Activated B cell treated with CpG ODN at 0.5 μM for 24 hours (primary cell): Measurements from ENCODE around the gene SULT1E1. TPM values are rescaled to one million over a fixed set of nuclear protein-coding genes. Genes with fewer than 3 reads are reported as not detected.

Experiments used
- ATAC-seq: fragments of 200-7000 bp; cut with Tn5 transposase; one replicate; pipeline ENCODE4 v1.10.0; 2021; ENCODE audit warnings: low read depth, mild to moderate bottlenecking, moderate library complexity
- CTCF ChIA-PET: fragments of 350-600 bp; sonication (Branson Sonifier 250); formaldehyde crosslinking; loops from one replicate; lab custom pipeline; 2021; ENCODE audit warnings: antibody characterized with exemption; lab: Charles Lee
- POLR2A ChIA-PET: fragments of 350-600 bp; sonication (Branson Sonifier 250); formaldehyde crosslinking; loops from one replicate; lab custom pipeline; 2021; ENCODE audit warnings: antibody characterized with exemption; lab: Charles Lee
- DNase-seq: peaks from one replicate; pipeline ENCODE4 v3.0.0; 2022
- H3K27ac Mint-ChIP-seq: one replicate; pipeline ENCODE4 v1.8.0; 2020; ENCODE audit warnings: mixed read lengths
- H3K27me3 Mint-ChIP-seq: one replicate; pipeline ENCODE4 v1.8.0; 2021; ENCODE audit warnings: mixed read lengths
- H3K36me3 Mint-ChIP-seq: one replicate; pipeline ENCODE4 v1.8.0; 2021; ENCODE audit warnings: low read depth, mixed read lengths
- H3K4me1 Mint-ChIP-seq: one replicate; pipeline ENCODE4 v1.8.0; 2021; ENCODE audit warnings: mixed read lengths
- H3K4me3 Mint-ChIP-seq: one replicate; pipeline ENCODE4 v1.8.0; 2020; ENCODE audit warnings: mild to moderate bottlenecking, mixed read lengths
- H3K9me3 Mint-ChIP-seq: one replicate; pipeline ENCODE4 v1.8.0; 2020; ENCODE audit warnings: mixed read lengths
- CTCF ChIP-seq: fragments of 200-600 bp; IDR thresholded peaks from one replicate; pipeline ENCODE4 v1.8.0; 2022; ENCODE audit warnings: antibody characterized with exemption, mild to moderate bottlenecking
- intact Hi-C: fragments of 100-400 bp; cut with micrococcal nuclease; formaldehyde crosslinking; loops from one replicate; pipeline ENCODE4 v1.15.1; 2024
- total RNA-seq: library from RNA; stranded (reverse); gene quantifications from 2 replicates; pipeline ENCODE4 v1.2.3, GENCODE V29; 2022

SULT1E1 gene
- not detected in 2 replicates for total RNA-seq

- TF ChIP-seq CTCF = no peak
- DNase-seq (no peak), ATAC-seq (no peak)
- Mint-ChIP-seq H3K4me1 (no peaks in the 10 kb centered on the region), H3K9me3 (no peaks in the 10 kb centered on the region), H3K27me3 (no peaks in the 10 kb centered on the region), H3K4me3 (no peak within 1 kb of the TSS), H3K36me3 (no peaks in the 10 kb centered on the region), H3K27ac (no peak within 1 kb of the TSS)
- intact Hi-C loops = no loop called here
- CTCF ChIA-PET = no interaction called here
- POLR2A ChIA-PET = no interaction called here
Observed at GRCh38 chr4:69860052-69860451, at the start of gene SULT1E1. Gene SULT1E1, minus strand, starts transcription at chr4:69860145. Its CDS starts 2,501 bp downstream, at chr4:69857644.

- POLR2A ChIA-PET = no interaction called here
- intact Hi-C loops = no loop called here
- no peak overlapping the region for H3K4me3 Mint-ChIP-seq
Observed at GRCh38 chr4:69909195-69909594, 49.2 kb upstream of the SULT1E1 start.

GRCh38 chr4:69907151-69907550 lies 47.2 kb upstream of the SULT1E1 start:
- intact Hi-C loops = no loop called here
- Mint-ChIP-seq H3K36me3 (no peaks in the 10 kb centered on the region), H3K4me3 (no peak overlapping the region), H3K9me3 (no peaks in the 10 kb centered on the region), H3K4me1 (peaks cover 3% of the 10 kb centered on the region), H3K27me3 (no peaks in the 10 kb centered on the region), H3K27ac (no peak overlapping the region)
- no peak for TF ChIP-seq CTCF
- POLR2A ChIA-PET = no interaction called here
- DNase-seq (no peak), ATAC-seq (no peak)
- CTCF ChIA-PET = no interaction called here

More at GRCh38 chr4:69909195-69909594, 49.2 kb upstream of the SULT1E1 start:
- no peak for DNase-seq
- CTCF ChIA-PET = no interaction called here
- H3K4me1 Mint-ChIP-seq = peaks cover 3% of the 10 kb centered on the region
- no peaks in the 10 kb centered on the region for H3K9me3 Mint-ChIP-seq
- no peak overlapping the region for H3K27ac Mint-ChIP-seq
- no peaks in the 10 kb centered on the region for H3K36me3 Mint-ChIP-seq
- ATAC-seq = no peak
- TF ChIP-seq CTCF = no peak
- no peaks in the 10 kb centered on the region for H3K27me3 Mint-ChIP-seq

- no peaks in the 10 kb centered on the region for H3K9me3 Mint-ChIP-seq
- H3K27ac Mint-ChIP-seq = no peak overlapping the region
- TF ChIP-seq CTCF = no peak
- no peak overlapping the region for H3K4me3 Mint-ChIP-seq
- CTCF ChIA-PET = no interaction called here
- intact Hi-C loops = loop anchor here (10.0 kb wide), 1 partner anchor 608 kb away; no protein-coding TSS in a partner anchor
- ATAC-seq (no peak), DNase-seq (no peak)
- POLR2A ChIA-PET = no interaction called here
- no peaks in the 10 kb centered on the region for H3K27me3 Mint-ChIP-seq
- H3K36me3 Mint-ChIP-seq = no peaks in the 10 kb centered on the region
- no peaks in the 10 kb centered on the region for H3K4me1 Mint-ChIP-seq
Observed at GRCh38 chr4:69896530-69897116, 36.7 kb upstream of the SULT1E1 start.

- H3K27ac Mint-ChIP-seq = no peak overlapping the region
- intact Hi-C loops = loop anchor here (10.0 kb wide), 1 partner anchor 610 kb away; no protein-coding TSS in a partner anchor
- H3K27me3 Mint-ChIP-seq = no peaks in the 10 kb centered on the region
- no peaks in the 10 kb centered on the region for H3K9me3 Mint-ChIP-seq
- TF ChIP-seq CTCF = no peak
- POLR2A ChIA-PET = no interaction called here
- no peaks in the 10 kb centered on the region for H3K4me1 Mint-ChIP-seq
- CTCF ChIA-PET = no interaction called here
- no peaks in the 10 kb centered on the region for H3K36me3 Mint-ChIP-seq
- H3K4me3 Mint-ChIP-seq = no peak overlapping the region
- no peak for ATAC-seq
- no peak for DNase-seq
Observed at GRCh38 chr4:69894721-69895120, 34.8 kb upstream of the SULT1E1 start.
